CD4-positive, alpha-beta T cell treated with Interleukin-2 at 100 ng/mL for 4 hours (primary cell): ENCODE measurements around the gene ADGRL1.
"Not testable (repeated sequence)": the region's sequence is repeated elsewhere in the genome, so short reads cannot be mapped to it uniquely, and the experiment has no call there.

Experiments
- DNase-seq: peaks from one replicate; pipeline ENCODE4 v3.0.0-alpha.2; 2020; ENCODE audit warnings: low spot score

ADGRL1 gene

DNA sequence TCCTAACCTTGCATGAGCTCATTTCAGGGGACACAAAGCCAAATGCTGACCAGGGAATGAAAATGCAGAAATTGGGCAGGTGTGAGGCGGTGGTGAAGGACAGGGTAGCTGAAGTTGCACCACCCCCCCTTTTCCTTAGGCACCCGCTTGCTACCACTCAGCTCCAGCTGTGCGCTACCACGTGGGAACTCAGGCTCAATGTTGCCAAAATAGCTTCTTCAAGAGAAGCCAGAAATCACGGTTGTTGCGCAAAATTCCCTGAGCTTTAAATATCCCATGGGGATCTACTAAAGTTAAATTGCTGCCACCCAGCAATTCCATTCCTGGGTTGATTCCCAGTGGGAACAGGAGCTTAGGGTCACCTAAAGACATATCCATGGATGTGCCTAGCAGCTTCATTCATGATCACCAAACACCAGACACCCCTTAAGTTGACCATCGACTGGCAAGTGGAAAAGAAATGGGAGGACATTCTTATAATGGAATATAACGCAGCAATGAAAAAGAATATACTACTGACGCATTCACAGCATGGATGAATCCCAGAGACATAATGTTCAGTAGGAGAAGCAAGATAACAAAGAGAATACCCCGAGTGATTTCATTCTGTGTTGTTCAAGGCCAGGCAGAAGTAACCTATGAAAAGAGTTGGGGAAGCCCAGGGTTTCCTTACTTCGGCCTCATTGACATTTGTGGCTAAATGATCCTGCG, 12.8 kb upstream of the ADGRL1 start:
- no peak for DNase-seq

DNA sequence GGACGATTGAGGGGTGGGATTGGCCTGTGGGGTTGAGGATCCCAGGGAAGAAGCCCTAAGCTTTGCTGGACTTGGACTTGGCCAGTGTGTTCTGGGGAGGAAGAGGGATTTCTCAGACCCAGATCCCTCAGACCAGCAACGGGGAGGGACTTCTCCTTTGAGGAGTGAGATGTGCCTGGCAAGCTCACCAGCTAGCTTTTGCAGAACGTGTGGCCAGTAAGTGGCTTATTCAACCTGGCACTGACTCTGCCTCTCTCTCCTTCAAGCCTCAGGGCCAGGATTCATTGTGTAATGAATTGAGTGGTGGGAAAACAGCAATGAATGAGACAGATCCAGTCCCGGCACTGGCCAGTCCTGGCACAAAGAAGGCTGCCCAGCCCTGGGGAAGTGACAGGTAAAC, 11.9 kb upstream of the ADGRL1 start:
- DNase-seq, result not testable (repeated sequence)

DNA sequence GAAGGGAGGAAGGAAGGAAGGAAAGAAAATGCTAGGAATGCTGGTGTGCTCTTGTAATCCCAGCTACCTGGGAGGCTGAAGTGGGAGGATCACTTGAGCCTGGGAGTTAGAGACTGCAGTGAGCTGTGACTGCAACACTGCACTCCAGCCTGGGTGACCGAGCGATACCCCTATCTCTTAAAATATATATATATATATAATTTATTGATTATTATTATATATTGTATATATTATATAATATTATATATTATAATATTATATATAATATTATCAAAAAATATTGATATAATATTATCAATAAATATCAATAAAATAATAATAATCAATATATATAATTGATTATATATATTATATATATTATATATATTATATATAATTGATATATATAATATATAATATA, 8.6 kb upstream of the ADGRL1 start:
- no peak for DNase-seq

DNA sequence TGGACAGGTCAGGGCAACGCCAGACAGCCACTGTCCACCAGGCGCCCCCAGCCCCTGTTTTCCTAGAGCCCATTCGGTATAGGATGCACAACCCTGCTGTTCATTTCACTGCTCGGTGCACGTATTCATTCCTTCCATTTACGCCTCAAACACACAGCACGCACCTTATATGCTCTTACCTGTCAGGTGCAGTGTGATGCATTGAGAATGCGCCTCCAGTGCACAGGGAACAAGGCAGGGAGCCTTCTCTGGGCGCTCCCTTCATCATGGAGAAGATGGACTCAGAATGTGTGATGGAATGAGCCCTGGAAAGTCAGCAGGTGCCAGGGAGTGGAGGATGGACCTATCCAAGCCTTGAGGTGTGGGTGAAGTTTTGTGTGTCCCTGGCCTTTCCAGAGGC, 4.2 kb upstream of the ADGRL1 start:
- not testable (repeated sequence) for DNase-seq

DNA sequence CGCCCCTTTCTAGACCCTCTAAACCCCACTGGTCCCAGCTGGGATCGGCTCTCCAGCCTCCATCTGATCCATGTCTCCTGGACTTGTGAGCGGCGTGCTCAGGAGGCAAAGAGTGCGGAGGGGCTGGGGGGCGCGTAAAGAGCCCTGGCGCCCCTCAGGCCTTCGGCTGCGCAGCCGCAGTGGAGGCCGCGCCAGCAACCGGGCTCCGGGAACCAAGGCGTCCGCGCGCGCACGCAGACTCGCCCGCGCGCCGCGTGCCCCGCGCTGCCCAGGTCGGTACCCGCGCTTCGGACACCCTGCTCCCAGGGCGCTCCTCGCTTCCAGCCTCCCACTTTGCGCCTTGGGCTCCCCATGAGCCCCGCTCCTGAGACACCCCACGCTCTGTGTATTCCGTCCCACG, 3.4 kb upstream of the ADGRL1 start:
- not testable (repeated sequence) for DNase-seq

DNA sequence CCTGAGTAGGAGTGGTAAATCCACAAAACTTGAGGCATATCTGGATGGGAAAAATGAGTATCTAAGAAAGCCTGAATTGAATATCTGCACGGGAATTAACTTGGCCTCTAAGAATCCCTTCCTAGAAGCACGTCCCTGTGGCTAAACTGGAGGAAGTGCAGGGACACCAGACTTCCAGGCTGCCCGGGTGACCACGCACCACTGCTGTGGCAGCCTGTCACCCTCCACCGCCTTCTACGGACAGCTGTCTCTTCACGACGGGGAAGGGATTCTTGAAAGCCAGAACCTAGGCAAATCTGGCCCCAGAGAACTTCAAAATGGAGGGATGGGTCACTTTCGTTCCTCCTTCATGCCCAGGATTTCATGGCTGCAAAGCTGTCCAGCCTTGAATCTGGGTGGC, 2.5 kb upstream of the ADGRL1 start:
- DNase-seq, result not testable (repeated sequence)

DNA sequence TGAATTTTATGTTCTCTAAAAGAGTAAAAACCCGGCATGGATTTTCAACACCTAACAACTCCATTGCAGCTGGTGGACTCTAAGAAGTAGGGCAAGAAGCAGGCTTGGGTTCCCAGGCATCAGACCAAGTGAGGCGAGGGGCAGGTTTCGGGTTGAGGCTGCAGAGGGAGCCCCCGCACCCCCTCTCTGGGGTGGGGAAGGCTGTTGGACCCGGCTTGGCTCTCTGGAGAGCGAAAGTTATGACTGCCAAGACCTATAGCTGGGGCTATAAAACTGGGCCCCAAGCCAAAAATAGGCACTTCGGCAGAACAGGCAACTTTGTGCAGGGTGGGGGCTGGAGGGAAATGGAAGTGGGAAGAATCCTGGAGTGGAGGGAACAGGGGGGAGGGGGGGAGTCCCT, 1.8 kb upstream of the ADGRL1 start:
- DNase-seq, result not testable (repeated sequence)

DNA sequence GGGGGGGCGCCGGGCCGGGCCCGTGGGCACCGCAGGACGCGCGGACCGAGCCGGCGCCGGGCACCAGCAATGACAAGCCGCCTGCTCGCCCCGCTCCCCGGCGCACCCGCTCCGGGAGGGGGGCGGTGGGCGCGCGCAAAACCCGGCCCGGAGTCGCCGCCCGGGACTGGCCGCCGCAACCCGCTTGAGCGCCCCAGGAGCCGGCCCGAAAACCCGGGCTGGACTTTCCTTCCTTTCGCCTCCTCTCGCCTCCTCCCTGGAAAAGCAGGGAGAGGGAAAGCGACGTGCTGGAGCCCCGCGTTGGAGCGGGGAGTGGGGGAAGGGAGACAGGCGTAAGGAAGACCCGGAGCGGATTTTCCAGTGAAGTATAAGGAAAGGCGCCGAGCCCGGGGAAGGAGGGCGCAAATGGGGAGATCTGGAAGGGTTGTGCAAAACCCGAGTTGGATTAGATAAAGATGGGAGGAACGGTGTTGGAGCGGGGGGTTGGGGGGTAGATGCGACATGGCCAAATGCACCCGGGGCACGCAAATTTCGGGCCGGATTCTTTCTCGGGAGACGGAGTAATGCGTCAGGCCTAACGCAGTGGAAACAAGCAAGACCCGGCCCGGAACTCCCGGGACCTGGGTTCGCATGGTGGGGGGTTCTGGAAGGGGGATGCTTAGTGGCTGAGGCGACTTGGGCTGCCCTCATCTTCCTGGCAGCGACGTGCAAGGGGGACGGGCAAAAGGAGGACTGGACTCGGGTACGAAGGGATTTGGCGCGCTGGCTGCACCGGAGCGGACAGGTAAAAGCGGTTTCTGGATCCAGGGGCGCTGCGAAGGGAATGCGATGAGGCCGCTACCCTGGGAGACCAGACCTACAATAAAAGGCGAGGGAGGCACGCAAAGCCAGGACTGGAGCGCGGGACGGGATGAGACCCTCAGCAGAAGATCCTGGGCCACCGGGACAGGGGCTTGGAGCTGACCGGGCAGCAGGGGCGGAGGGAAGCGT, 1.1 kb upstream of the ADGRL1 start:
- DNase-seq, result peak; percentile 87

DNA sequence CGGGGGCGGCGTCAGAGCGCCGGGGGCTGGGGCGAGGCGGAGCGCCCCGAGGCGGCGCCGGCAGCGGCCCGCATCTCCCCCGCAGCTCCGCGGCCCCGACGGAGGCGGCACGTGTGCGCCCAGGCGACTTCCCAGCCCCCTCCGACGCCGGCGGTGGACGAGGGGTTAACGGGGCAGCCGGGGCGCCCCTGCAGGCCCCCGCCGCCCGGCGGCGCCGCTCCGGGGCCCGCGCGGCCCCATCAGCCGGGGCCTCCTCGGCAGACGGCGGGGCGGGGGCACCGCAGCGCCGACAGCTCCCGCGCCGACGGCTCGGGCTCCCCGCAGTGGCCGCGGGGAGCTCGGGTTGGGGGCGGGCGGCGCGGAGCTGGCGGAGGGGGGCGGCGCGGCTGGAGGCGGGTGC, 339 bp upstream of the ADGRL1 start:
- peak; percentile 12 for DNase-seq

DNA sequence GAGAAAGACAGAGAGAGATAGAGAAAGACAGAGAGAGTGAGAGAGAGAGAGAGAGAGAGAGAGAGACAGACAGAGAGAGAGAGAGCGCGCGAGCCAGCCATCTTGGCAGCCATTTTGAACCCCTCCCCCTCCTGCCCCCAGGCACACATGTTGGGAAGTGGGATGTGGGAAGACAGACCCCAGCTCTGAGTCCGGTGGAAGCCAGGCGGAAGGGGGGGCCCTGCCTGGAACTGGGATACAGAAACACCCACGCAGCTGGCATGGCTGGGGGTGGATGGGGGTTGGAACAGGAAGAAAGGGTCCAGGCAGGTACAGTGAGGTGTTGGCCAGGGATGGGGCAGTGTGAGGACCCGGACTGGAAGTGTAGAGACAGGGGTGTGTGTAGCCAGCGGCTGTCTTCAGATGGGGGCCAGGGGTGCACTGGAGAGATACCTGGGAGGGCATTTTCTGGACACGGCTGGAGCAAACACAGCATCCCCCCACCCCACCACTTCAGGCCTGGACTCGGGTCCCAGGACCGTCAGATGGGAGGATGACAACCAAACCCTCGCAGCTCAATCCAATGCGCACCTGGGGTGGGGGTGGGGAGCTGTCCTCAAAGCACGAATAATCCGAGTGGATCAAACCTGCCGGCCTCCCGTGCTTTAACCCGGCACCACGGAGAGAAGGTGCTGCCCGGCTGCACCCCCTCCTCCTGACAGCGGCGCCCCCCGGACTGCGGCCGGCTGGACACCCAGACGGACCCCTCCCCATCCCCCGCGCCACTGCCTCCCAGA, 1.1 kb downstream of the ADGRL1 start:
- not testable (repeated sequence) for DNase-seq

DNA sequence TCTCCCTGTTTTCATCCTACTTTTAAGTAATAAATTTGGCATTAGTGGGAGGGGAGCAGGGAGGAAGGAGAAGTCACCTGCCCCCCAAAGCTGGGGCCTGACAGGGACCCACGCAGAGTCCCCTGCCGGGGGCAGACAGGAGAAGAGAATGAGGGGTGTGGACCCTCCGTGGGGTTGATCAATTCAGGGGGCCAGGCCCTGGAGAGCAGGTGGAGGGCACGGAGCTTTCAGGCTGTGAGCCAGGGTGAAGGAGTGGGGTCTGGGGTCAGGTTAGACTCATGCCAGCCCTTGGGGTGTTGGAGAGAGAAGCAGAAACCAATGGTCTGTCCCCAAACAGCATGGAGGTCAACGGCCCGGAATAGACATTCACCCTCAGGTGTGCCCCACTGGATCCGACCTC, 1.8 kb downstream of the ADGRL1 start:
- DNase-seq, result not testable (repeated sequence)

DNA sequence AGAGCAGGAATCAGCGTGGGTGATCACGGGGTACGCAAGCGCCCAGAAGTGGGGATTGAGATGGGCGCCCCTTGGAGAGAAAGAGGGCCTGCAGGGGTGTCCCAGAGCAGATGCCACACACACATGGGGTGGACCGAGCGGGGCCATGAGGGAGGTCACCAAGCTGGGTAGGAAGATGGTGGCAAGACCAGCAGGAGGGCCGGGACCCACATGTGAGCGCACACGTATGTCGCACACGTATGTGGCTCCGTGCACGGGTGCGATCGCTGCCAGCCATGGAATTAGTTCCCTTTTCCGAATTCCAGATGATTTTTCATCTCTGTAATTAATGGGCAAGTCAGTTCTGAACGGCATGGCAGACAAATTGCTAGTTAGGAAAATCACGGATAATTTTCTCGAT, 2.2 kb downstream of the ADGRL1 start:
- not testable (repeated sequence) for DNase-seq

DNA sequence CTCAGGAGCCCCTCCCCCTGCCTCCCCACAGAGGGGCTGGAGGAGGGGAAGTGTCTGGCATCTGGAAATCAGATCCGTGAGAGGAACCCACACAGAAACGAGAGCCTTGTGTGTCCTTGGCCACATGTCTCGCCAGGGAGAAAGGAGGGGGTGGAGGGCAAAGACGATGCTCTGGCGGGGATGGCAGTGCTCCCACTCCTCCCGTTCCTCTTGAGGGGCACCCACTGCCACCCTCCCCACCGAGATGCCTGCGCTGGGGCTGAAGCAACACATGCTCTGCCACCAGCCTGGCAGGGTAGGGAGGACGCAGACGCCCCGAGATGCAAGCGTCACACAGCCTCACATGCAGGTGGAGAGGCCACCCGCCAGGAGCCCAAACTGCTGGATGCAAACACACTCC, 2.8 kb downstream of the ADGRL1 start:
- DNase-seq, result no peak

DNA sequence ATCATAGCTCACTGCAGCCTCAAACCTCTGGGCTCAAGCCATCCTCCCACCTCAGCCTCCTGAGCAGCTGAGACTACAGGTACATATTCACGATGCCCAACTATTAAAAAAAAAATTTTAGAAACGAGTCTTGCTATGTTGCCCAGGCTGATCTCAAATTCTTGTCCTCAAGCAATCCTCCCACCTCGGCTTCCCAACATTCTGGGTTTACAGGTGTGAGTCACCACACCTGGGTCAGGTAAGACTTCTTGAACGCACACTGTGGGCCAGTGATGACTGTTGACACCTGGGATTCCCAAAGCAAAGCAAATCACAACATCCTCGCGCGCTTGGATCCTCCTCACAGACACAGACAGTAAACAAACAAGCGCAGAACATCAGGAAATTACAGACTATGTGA, 4.5 kb downstream of the ADGRL1 start:
- not testable (repeated sequence) for DNase-seq

DNA sequence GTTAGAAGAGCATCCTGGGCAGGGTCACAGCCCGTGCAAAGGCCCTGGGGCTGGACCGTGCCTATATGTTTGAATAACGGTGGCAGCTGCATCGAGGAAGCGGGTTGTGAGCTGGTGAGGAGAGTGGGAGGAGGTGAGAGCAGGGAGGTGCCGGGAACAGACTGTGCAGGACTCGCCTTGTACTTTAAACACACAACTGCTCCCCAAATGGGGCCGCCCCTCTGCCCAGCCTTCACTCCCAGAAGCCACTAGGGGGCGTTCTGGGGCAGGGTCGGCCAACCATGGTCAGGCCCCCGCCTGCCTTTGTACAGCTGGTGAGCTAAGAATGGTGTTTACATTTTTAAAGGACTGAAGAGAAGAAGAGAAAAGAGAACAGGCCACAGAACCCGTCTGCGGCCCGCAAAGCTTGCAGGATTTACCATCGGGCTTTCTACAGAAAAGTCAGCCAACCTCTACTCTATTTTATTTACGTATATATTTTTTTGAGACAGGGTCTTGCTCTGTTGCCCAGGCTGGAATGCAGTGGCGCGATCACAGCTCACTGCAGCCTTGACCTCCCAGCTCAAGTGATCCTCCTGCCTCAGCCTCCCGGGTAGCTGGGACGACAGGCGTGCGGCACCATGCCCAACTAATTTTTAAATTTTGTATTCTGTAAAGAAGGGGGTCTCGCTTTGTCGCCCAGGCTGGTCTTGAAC, 5.7 kb downstream of the ADGRL1 start:
- peak; percentile 63 for DNase-seq

DNA sequence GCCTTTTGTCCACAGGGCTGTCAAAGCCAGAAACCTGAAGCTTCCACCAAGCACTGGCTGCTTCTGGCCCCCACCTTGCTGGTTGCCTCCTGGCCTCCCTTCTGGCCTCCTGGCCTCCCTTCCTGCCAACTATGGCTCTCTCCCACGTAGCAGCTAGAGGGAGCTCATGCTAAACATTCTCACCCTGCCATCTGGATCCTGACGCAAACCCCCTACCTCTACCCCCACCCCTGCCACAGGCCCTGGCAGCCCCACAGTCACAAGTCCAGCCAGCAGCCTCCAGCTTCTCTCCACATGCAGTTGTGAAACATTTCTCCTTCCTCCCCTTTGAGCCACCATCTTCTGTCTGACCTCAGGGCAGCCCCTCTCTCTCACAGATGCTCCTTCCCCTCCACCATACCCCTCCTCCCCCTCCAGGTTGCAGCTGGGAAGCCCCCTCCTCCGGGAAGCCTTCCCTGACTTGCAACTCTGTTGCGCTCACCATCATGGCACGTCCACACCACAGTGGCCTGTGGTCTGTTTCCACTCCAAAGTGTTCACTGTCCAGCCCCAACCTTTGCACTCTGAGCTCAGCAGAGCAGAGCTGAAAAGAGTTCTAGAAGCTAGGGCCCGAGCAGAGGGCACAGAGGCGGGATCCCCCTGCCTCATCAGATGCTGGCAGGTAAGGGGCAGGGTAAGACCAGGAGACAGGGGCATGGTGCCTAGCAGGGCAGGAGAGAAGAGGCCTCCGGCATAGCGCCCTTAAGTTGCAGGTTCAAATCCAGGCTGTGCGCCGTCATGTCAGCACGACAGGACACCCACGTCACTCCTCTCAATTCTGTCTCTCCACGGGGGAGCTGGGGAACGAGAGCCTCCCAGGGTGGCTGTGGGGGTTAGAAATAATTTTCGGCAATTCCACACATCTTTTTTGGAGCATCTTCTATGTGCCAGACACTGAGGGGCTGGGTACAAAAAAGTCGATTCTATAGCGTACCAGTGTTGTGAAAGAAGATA, 7.3 kb downstream of the ADGRL1 start:
- no peak for DNase-seq

DNA sequence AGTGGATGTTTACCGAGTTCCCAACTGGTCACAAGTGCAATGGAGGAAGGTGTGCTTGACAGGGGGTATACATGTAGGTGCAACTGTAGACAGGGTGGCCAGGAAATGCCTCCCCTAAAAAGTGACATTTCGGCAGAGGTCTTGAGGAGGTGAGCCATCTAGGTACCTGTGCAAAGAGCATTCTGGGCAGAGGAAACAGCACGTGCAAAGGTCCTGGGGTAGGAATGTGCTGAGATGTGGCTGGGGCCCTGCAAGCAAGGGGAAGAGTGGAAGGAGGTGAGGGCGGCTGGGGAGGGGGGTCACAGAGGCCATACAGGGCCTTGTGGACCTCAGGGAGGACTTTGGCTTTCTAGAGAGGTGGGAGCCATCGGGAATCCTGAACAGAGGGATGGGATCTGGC, 8.1 kb downstream of the ADGRL1 start:
- no peak for DNase-seq

DNA sequence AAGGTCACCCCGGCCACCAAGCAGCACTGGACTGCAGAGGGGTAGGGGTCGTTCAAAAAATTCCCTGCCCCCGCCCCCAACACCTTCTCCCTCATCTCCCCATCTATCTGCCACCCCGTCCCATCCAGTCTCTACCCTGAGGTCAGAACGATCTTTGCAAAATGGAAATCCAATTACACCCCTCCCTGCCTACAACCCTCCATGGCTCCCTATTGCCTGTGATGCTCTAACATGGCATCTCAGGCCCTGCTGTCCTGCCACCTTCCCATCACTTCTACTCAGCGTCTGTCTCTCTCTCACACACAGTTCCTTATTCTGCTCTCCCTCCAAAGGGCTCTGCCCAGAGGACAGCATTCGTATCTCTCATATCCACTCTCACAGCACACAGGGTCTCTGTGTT, 8.7 kb downstream of the ADGRL1 start:
- not testable (repeated sequence) for DNase-seq

DNA sequence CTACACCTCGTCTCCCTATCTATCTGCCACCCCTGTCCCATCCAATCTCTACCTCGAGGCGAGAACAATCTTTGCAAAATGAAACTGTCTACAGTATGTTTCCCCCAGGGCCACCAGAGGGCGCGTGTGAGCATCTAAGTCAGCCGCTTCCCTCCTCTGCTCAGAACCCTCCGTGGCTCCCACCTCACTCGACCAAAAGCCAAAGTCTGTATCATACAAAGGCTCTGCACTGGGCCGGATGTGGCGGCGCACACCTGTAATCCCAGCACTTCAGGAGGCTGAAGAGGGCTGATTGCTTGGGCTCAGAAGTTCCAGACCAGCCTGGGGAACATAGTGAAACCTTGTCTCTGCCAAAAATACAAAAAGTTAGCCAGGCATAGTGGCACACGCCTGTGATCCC, 9.9 kb downstream of the ADGRL1 start:
- peak; percentile 81 for DNase-seq

DNA sequence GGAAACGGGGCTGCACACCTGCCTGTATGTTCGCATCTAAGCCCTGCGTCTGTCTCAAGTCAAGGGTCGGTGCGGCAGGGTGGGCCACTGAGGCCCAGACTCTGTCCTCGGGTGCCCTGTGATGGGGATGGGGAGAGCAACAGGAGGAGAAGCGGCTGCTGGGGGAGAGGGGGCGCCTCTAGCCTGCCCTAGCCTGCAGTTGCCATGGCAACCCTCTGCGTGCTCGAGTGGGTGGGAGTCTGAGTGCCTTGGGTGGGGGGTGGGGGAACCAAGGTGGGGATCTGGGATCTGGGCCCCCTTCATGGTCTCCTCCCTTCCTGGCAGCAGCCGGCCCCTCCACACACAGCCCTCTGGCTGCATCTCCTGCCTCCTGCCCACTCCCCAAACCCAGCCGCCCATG, 10.8 kb downstream of the ADGRL1 start:
- not testable (repeated sequence) for DNase-seq

DNA sequence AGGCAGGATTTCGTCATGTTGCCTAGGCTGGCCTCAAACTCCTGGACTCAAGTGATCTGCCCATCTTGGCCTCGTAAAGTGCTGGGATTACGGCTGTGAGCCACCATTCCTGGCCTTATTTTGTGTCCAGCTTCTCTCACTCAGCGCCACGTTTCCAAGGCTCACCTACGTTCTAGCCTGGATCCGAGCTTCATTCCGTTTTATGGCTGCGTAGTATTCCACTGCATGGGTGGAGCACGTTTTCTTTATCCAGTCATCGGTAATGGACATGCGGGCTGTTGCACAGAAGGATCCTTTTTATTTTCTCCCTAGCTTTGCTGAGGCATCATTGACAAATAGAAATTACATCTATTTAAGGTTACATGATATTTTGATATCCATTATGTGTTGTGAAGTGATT, 16.6 kb downstream of the ADGRL1 start:
- no peak for DNase-seq
